ENCODE results near the gene LRP1B. TPM values are rescaled to one million over a fixed set of nuclear protein-coding genes. Genes with fewer than 3 reads are reported as not detected.

Gene LRP1B
- total RNA-seq, 1 donor from 2014 or later: 0.54 TPM

- peaks cover 5% of the 10 kb centered on the region for H3K4me1 Mint-ChIP-seq
- H3K9me3 Mint-ChIP-seq: no peaks in the 10 kb centered on the region
- H3K27ac Mint-ChIP-seq (ENCODE audit: unreplicated experiment): peak overlapping the region; percentile 13
- DNase-seq (ENCODE audit: low read depth, low spot score): no peak
- no peak for TF ChIP-seq CTCF (conservative IDR thresholded peaks at IDR 0.05)
- no peaks in the 10 kb centered on the region for H3K36me3 Mint-ChIP-seq (ENCODE audit: low read depth)
- H3K4me3 Mint-ChIP-seq: no peak overlapping the region
- H3K27me3 Mint-ChIP-seq (ENCODE audit: low read depth): no peaks in the 10 kb centered on the region
These were observed 92.0 kb downstream of the LRP1B start for GRCh38 chr2:142038826-142039225.

DNA sequence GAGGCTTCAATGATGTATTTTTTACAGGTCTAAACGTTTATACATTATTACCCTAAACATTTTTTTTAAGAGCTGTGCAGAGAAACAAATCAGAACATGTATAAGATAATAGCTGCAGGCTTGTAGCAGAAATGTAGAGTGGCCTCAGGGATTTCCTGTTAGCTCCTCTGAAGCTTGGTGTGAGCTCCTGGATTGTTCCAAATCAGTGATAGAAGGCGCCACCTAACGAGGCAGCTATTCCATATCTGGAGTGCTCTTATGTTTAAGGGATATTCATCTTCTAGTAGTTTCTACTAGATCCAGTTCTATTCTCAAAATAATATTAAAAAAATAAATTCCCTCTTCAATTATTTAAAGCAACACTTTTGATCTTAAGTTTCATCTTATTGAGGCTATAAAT, 93.1 kb downstream of the LRP1B start:
- no peak overlapping the region for H3K27ac Mint-ChIP-seq (ENCODE audit: unreplicated experiment)
- H3K9me3 Mint-ChIP-seq: no peaks in the 10 kb centered on the region
- H3K4me3 Mint-ChIP-seq: no peak overlapping the region
- no peak for TF ChIP-seq CTCF (conservative IDR thresholded peaks at IDR 0.05)
- H3K27me3 Mint-ChIP-seq (ENCODE audit: low read depth): no peaks in the 10 kb centered on the region
- peaks cover 5% of the 10 kb centered on the region for H3K4me1 Mint-ChIP-seq
- no peaks in the 10 kb centered on the region for H3K36me3 Mint-ChIP-seq (ENCODE audit: low read depth)
- DNase-seq (ENCODE audit: low read depth, low spot score): no peak

- H3K4me1 Mint-ChIP-seq: peaks cover 5% of the 10 kb centered on the region
- no peak for DNase-seq (ENCODE audit: low read depth, low spot score)
These were observed 93.8 kb downstream of the LRP1B start for GRCh38 chr2:142037066-142037465.

DNA sequence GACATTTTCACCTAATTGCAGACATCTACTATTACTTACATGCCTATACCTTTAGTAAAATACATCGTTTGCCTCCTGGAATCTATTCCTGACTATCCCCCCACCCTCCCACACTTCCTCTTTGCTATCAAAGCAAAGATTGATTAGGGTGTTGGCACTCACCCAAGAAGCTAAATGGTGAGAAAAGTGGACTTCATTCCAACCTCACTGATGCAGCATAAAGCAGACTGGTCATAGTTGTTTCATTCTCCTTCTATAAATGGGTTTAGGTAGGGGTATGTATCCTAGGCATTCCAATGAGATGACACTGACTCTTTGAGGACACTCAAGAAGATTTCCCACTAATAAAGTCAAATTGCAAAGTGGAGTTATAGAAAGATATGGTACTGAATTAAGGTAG, 97.4 kb downstream of the LRP1B start:
- DNase-seq (ENCODE audit: low read depth, low spot score): no peak
- no peak for TF ChIP-seq CTCF (conservative IDR thresholded peaks at IDR 0.05)
- Mint-ChIP-seq H3K4me1 (peaks cover 5% of the 10 kb centered on the region), H3K4me3 (no peak overlapping the region), H3K36me3 (ENCODE audit: low read depth) (no peaks in the 10 kb centered on the region), H3K27ac (ENCODE audit: unreplicated experiment) (no peak overlapping the region), H3K9me3 (no peaks in the 10 kb centered on the region), H3K27me3 (ENCODE audit: low read depth) (no peaks in the 10 kb centered on the region)

More at GRCh38 chr2:142037066-142037465, 93.8 kb downstream of the LRP1B start:
- no peak for TF ChIP-seq CTCF (conservative IDR thresholded peaks at IDR 0.05)
- peak overlapping the region; percentile 45 for H3K27ac Mint-ChIP-seq (ENCODE audit: unreplicated experiment)
- no peaks in the 10 kb centered on the region for H3K36me3 Mint-ChIP-seq (ENCODE audit: low read depth)
- H3K9me3 Mint-ChIP-seq: no peaks in the 10 kb centered on the region
- H3K27me3 Mint-ChIP-seq (ENCODE audit: low read depth): no peaks in the 10 kb centered on the region
- H3K4me3 Mint-ChIP-seq: no peak overlapping the region

- no peak overlapping the region for H3K27ac Mint-ChIP-seq (ENCODE audit: unreplicated experiment)
- no peaks in the 10 kb centered on the region for H3K9me3 Mint-ChIP-seq
- no peak for TF ChIP-seq CTCF (conservative IDR thresholded peaks at IDR 0.05)
- H3K4me1 Mint-ChIP-seq: no peaks in the 10 kb centered on the region
- H3K36me3 Mint-ChIP-seq (ENCODE audit: low read depth): no peaks in the 10 kb centered on the region
- no peaks in the 10 kb centered on the region for H3K27me3 Mint-ChIP-seq (ENCODE audit: low read depth)
- DNase-seq (ENCODE audit: low read depth, low spot score): no peak
- no peak overlapping the region for H3K4me3 Mint-ChIP-seq
These were observed 99.2 kb downstream of the LRP1B start for GRCh38 chr2:142031656-142032055.

DNA sequence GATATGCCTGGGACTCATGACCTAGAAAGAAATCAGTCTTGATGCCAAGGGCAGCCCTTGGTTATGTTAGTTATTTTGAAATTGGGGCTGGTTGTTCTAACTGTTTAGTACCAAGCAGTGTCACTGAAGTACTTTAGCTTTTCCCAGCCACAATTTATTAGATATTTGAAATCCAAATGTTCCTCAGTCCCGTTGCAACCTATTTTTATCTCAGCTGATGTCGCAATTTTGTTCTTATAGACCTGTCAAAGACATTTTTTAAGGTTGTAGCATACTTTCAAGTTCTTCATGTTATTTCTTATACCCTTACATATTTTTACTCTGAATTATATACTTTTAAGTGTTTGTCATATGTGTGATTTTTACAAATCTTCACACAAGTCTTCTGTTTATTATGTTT, 100.1 kb downstream of the LRP1B start:
- Mint-ChIP-seq H3K9me3 (no peaks in the 10 kb centered on the region), H3K4me1 (no peaks in the 10 kb centered on the region), H3K36me3 (ENCODE audit: low read depth) (no peaks in the 10 kb centered on the region), H3K27ac (ENCODE audit: unreplicated experiment) (no peak overlapping the region), H3K4me3 (no peak overlapping the region), H3K27me3 (ENCODE audit: low read depth) (no peaks in the 10 kb centered on the region)
- TF ChIP-seq CTCF (conservative IDR thresholded peaks at IDR 0.05): no peak
- no peak for DNase-seq (ENCODE audit: low read depth, low spot score)

All from neural crest cell (in vitro differentiated cells).